ENCODE measurements around the gene ATG9B.
A peak's percentile ranks its signal among the peaks of the same experiment; 100 is the strongest.

The ATG9B gene

DNA sequence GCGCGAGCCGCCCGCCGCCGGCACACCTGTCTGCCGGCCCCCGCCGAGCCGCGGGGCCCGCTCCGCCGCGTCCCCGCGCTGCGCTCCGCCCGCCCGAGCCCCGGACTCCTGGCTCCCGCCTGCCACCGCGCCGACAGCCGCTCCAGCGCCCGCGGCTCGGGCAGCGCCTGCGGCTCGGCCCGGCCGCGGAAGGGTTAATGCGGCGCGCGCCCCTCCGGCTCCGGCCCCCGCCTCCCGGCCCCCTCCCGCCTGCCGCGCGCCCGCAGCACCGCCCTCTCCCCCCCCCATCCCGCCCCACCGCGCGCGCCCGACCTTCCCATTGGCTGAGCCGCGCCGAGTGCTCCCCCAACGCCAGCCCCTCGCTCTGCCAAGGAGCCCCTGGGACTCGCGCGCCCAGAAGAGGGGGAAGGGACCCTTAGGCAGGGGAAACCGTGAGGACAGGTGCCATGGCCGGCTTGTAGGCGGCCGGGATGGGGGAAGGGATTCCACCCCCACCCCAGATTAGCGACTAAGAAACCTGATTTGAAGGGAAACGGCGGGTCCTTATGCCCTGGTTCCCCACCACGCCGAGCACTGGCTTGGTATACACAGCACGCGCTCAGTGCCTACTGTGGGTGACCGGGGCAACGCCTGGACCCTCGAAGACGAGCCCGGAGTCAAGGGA is 46.0 kb downstream of the ATG9B start, which contains the start of gene KCNH2:
TSS of gene KCNH2 (minus strand) at position 196 of the 664 bp plus-strand sequence. CDS start 408 bp downstream, outside the sequence.
- Histone ChIP-seq H3K36me3 (ENCODE audit: control insufficient read depth, low read depth, low read length) (no peaks in the 10 kb centered on the region), H3K9me3 (ENCODE audit: control insufficient read depth, low read depth, low read length) (no peaks in the 10 kb centered on the region), H3K9ac (ENCODE audit: low read length) (no peak within 1 kb of the TSS), H3K4me3 (ENCODE audit: low read length) (peak within 1 kb of the TSS; percentile 75), H3K27me3 (ENCODE audit: control insufficient read depth, insufficient read depth, low read length) (peaks cover 60% of the 10 kb centered on the region), H3K4me1 (ENCODE audit: control insufficient read depth, low read depth, low read length) (peaks cover 42% of the 10 kb centered on the region), H3K27ac (ENCODE audit: low read length) (no peak within 1 kb of the TSS)

DNA sequence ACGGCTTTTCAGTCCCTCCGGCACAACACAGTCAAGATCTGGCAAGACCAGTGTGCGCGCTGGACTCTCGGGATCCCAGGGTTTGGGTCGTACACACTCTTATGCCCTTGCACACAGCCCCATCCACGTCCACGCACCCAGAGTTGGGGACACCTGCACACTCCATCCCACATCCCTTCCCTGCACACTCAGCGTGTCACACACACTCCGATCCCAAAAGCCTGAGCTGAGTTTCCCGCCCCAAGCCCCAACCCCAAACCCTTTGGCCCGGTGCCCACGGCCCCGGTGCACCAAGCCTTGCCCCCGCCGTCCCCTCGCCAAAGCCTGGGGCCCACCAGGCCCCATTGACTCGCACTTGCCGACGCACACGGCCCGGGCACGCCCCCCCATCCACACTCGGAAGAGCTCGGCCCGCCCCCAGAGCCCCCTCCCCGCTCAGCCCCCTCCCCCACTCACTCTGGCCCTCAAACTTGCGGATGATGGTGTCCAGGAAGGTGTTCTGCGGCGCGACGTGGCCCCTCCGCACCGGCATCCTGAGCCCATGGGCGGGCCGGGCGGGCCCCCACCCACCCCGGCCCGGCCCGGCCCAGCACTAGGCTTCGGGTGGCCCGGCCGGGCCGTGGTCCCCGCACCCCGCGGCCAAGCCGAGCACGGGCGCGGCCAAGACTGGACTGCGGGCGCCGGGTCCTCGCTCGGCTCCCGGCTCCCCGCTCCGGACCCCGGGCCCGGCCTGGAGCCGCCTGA is 46.7 kb downstream of the ATG9B start:
- Histone ChIP-seq H3K4me3 (ENCODE audit: low read length) (peak overlapping the region; percentile 59), H3K4me1 (ENCODE audit: control insufficient read depth, low read depth, low read length) (peaks cover 42% of the 10 kb centered on the region)

DNA sequence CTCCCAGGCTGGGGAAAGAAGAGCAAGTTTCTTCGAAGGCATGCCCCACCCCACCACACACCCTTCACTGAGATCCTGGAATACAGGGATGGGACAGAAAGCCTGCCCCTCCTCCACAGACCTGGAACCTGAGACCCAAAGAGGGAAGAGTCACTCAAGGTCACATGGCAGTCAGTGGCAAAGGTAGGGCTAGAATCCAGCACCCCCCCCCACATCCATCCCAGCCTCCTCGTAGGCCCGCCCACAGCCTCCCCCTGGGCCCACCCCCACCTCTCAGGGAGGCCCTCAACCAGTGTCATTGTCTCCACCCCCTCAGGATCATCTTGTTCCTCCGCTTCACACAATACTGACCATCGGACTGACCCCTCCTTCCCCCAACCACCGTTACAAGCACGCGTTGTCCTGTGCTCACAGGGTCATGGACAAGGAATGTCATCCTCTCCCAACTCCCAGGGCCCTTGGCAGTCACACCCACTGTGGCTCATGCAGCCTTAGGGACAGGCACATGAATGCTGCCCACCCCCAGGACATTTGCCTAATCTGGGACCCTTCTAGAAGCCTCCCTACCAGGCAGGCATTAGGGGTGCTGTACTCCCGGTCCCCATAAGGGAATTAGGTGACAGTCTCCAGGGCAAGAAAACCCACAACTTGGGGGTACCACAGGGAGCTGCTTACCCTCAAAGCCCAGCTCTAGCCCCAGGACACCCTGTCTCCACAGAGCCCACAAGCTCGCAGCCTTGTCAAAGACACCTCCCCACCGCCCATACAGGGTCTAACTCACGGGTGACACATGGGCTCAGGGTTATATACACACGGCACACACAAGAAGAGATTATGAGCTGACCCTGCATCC is 47.5 kb downstream of the ATG9B start:
- H3K4me1 ChIP-seq (ENCODE audit: control insufficient read depth, low read depth, low read length) = peaks cover 42% of the 10 kb centered on the region
- no peak overlapping the region for H3K27ac ChIP-seq (ENCODE audit: low read length)
- H3K9me3 ChIP-seq (ENCODE audit: control insufficient read depth, low read depth, low read length) = no peaks in the 10 kb centered on the region
- peak overlapping the region; percentile 59 for H3K4me3 ChIP-seq (ENCODE audit: low read length)
- H3K36me3 ChIP-seq (ENCODE audit: control insufficient read depth, low read depth, low read length) = no peaks in the 10 kb centered on the region
- no peak overlapping the region for H3K9ac ChIP-seq (ENCODE audit: low read length)
- peaks cover 48% of the 10 kb centered on the region for H3K27me3 ChIP-seq (ENCODE audit: control insufficient read depth, insufficient read depth, low read length)

More for the DNA sequence above, 46.7 kb downstream of the ATG9B start:
- Histone ChIP-seq H3K27ac (ENCODE audit: low read length) (no peak overlapping the region), H3K9me3 (ENCODE audit: control insufficient read depth, low read depth, low read length) (no peaks in the 10 kb centered on the region), H3K36me3 (ENCODE audit: control insufficient read depth, low read depth, low read length) (no peaks in the 10 kb centered on the region), H3K9ac (ENCODE audit: low read length) (no peak overlapping the region), H3K27me3 (ENCODE audit: control insufficient read depth, insufficient read depth, low read length) (peaks cover 53% of the 10 kb centered on the region)

DNA sequence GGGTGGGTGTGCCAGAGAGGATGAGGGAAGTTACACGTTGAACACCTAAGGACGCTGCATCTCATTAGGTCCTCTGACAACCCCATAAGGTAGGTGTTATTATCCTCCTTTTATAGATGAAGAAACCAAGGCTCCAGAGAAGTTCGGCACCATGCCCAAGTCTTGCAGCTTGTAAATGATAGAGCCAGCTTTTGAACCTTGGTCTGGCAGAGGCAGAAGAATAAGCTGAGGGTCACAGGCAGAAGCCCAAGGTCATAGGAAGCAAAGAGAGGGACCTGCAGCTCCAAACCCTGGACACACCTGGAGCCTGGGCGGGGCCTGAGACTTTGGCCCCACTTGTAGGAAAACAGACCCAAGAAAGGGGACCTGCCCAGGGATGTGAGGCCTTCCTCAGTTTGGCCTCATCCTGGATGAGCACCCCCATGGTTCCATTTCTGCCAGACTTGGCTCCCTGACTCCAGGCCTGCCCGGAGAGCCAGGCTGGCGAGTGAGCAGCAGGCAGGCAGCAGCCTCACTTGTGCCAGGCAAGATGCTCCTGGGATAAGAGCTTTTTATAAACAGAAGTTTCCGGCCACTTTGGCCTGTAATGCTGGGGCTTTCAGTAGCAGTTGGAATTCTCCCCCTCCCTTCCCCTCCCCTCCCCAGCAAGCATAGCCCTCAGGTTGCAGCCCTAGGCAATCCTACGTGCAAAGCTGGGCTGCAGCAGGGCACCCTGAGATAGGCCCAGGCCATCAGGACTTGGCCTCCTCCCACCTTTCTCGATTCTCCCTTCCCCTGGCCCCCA is 48.6 kb downstream of the ATG9B start:
- H3K9me3 ChIP-seq (ENCODE audit: control insufficient read depth, low read depth, low read length) = no peaks in the 10 kb centered on the region
- H3K27ac ChIP-seq (ENCODE audit: low read length) = no peak overlapping the region
- no peak overlapping the region for H3K9ac ChIP-seq (ENCODE audit: low read length)
- H3K27me3 ChIP-seq (ENCODE audit: control insufficient read depth, insufficient read depth, low read length) = peaks cover 39% of the 10 kb centered on the region
- H3K4me1 ChIP-seq (ENCODE audit: control insufficient read depth, low read depth, low read length) = peaks cover 41% of the 10 kb centered on the region
- H3K4me3 ChIP-seq (ENCODE audit: low read length) = peak overlapping the region; percentile 67
- H3K36me3 ChIP-seq (ENCODE audit: control insufficient read depth, low read depth, low read length) = no peaks in the 10 kb centered on the region

DNA sequence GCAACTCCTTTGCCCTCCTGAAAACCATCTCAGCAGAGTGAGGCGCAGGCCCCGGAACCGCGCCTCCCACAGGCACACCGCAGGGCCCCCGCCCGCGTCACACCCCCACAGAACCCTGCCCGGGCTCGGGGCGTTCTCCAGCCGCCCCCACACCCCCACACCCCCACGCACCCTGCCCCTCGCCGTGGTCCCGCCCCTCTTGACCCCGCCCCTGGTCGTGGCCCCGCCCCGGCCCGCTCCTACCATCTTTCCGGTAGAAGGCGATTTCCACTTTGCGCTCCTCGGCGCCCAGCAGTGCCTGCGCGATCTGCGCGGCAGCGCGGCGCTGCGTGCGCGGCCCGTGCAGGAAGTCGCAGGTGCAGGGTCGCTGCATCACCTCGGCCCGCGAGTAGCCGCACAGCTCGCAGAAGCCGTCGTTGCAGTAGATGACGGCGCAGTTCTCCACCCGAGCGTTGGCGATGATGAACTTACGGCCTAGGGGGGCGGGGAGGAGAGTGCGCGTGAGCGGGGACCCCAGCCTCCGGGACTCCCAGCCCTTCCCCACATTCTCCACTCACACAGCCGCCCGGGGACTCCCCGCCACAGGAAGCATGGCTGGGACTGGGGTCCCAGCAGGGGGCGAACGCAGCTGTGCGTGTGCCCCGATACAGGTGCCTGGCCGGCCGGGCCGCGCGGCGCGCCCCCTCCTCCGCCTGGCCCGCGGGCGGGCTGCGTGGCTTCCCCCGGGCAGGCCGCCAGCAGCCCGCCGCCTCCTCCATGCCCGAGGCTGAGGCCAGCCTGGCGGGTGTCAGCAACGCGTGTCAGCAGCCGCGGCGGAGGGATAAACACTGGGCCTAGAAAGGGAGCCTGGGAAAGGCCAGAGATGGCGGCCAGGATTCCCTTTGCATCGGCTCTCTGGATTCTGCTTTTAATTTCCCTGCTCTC is 49.6 kb downstream of the ATG9B start:
- peak overlapping the region; percentile 67 for H3K4me3 ChIP-seq (ENCODE audit: low read length)
- peaks cover 30% of the 10 kb centered on the region for H3K27me3 ChIP-seq (ENCODE audit: control insufficient read depth, insufficient read depth, low read length)
- no peak overlapping the region for H3K27ac ChIP-seq (ENCODE audit: low read length)
- H3K4me1 ChIP-seq (ENCODE audit: control insufficient read depth, low read depth, low read length) = peaks cover 34% of the 10 kb centered on the region
- H3K9ac ChIP-seq (ENCODE audit: low read length) = no peak overlapping the region
- no peaks in the 10 kb centered on the region for H3K36me3 ChIP-seq (ENCODE audit: control insufficient read depth, low read depth, low read length)
- H3K9me3 ChIP-seq (ENCODE audit: control insufficient read depth, low read depth, low read length) = no peaks in the 10 kb centered on the region

DNA sequence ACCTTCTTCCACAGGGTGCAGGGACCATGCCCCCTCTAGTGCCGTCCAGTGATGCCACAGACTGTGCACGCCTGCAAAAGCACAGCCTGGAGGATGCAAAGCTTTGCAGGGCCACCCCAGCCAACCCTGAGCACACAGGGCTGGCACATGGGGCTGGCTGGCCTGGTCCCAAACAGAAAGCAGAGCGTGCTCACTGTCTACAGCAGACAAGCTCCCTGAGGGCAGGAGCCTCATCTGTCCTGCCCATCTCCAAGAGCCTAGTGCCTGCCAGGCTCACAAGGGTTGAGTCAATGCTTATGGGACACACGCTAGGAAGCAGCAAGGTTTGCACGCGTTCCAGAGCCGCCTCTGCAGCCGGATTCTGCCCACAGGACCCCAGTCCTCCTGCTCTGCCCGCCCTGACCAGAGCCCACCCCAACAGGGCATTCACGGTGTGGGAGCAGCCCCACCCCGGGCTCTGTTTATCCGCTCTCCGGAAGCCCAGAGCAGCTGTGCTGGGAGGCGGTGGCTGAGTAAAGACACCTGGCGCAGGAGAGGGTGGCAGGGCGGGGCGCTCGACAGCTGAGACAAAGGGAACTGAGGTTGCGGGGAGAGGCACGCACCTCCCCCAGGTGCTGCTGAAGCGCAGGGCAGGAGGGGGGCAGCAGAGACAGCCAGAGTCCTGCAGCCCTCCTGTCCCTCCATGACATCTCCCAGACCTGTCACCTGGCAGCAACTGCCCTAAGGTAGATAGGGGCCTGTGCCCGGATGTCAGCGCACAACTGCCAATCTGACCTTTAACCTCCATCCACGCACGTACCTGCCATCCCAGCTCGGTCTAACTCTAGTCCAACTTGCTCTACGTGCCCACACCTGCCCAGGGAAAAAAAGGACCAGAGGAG is 50.5 kb downstream of the ATG9B start:
- H3K9ac ChIP-seq (ENCODE audit: low read length) = no peak overlapping the region

DNA sequence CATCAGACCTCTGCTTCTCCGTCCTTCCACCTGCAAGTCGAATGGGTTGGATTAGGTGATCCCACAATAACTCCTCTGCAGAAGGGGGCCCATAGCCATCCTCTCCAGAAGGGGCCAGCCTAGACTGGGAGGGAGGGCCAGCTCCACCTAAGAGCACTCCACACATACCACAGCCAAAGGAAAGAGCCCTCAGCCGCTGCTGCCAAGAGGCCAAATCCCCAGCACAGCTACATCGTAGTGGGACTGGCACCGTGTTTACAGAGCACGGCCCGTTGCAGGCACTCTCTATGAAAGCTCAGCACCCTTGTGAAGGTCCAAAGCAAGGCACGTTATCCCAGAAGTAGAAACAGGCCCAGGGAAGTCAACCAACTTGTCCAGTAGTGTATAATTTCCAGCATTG is 51.6 kb downstream of the ATG9B start:
- peaks cover 25% of the 10 kb centered on the region for H3K27me3 ChIP-seq (ENCODE audit: control insufficient read depth, insufficient read depth, low read length)
- peaks cover 39% of the 10 kb centered on the region for H3K4me1 ChIP-seq (ENCODE audit: control insufficient read depth, low read depth, low read length)
- no peak overlapping the region for H3K27ac ChIP-seq (ENCODE audit: low read length)
- H3K4me3 ChIP-seq (ENCODE audit: low read length) = no peak overlapping the region
- H3K9me3 ChIP-seq (ENCODE audit: control insufficient read depth, low read depth, low read length) = no peaks in the 10 kb centered on the region
- no peaks in the 10 kb centered on the region for H3K36me3 ChIP-seq (ENCODE audit: control insufficient read depth, low read depth, low read length)
- H3K9ac ChIP-seq (ENCODE audit: low read length) = no peak overlapping the region

More for the DNA sequence above, 50.5 kb downstream of the ATG9B start:
- H3K4me3 ChIP-seq (ENCODE audit: low read length) = peak overlapping the region; percentile 67
- H3K36me3 ChIP-seq (ENCODE audit: control insufficient read depth, low read depth, low read length) = no peaks in the 10 kb centered on the region
- no peak overlapping the region for H3K27ac ChIP-seq (ENCODE audit: low read length)
- H3K27me3 ChIP-seq (ENCODE audit: control insufficient read depth, insufficient read depth, low read length) = peaks cover 25% of the 10 kb centered on the region
- H3K4me1 ChIP-seq (ENCODE audit: control insufficient read depth, low read depth, low read length) = peaks cover 38% of the 10 kb centered on the region
- no peaks in the 10 kb centered on the region for H3K9me3 ChIP-seq (ENCODE audit: control insufficient read depth, low read depth, low read length)

DNA sequence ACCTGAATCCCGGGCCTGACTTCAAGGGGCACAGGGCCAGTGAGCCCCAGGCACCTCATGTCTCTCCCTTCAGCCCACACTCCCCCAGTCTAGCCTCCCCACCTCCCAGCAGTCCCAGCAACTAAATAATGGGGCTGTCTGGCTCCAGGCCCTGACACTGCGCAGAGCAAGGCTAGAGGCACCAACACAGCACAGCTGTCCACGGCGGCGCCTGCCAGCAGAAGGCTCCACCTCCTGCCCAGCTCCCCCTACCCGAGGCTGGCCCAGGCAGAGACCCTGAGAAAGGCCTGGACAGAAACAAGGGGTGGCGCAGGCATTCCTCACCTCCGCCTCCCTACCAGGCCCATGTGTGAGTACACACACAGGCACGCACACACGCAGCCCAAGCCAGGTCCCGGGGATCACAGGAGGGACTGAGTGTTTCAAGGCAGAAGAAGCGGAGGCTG is 52.2 kb downstream of the ATG9B start:
- no peak overlapping the region for H3K27ac ChIP-seq (ENCODE audit: low read length)
- no peaks in the 10 kb centered on the region for H3K9me3 ChIP-seq (ENCODE audit: control insufficient read depth, low read depth, low read length)
- peaks cover 20% of the 10 kb centered on the region for H3K27me3 ChIP-seq (ENCODE audit: control insufficient read depth, insufficient read depth, low read length)
- H3K9ac ChIP-seq (ENCODE audit: low read length) = no peak overlapping the region
- no peaks in the 10 kb centered on the region for H3K36me3 ChIP-seq (ENCODE audit: control insufficient read depth, low read depth, low read length)
- H3K4me3 ChIP-seq (ENCODE audit: low read length) = no peak overlapping the region
- H3K4me1 ChIP-seq (ENCODE audit: control insufficient read depth, low read depth, low read length) = peaks cover 37% of the 10 kb centered on the region

DNA sequence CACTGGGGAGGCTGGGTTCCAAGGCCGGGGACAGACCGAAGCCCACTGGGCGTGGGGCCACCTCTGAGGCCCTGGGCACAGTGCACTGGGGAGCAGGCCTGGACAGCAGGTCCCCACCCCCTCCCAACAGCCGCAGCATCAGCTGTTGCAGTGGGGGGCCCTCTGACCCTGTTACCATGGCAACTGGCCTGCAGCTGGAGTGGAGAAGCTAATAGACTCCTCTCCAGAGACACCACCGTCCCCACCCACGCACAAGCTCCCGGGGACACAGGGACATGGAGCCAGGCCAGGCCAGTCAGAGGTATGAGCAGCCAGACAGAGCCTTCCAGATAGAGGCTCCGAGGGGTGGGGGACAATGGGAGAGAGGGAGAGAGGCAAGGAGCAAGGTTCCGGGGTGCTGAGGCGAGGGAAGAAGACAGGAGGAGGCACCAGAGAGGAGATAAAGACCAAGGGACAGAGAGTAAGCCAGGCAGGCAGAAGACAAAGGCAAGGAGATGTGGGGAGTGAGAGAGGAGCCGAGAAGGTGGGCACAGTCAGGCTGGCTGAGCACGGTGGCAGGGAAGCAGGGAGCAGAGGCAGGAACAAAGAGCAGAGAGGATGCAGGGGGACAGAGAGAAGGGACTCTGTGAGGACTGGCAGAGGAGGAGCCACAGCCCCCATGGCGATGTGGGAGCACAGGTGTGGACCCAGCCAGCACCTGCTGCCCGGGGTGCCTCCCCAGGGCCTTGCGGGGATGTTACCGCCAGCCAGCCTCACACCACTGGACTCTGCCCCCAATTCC is 52.9 kb downstream of the ATG9B start:
- H3K4me1 ChIP-seq (ENCODE audit: control insufficient read depth, low read depth, low read length) = peaks cover 32% of the 10 kb centered on the region
- no peaks in the 10 kb centered on the region for H3K9me3 ChIP-seq (ENCODE audit: control insufficient read depth, low read depth, low read length)
- no peak overlapping the region for H3K4me3 ChIP-seq (ENCODE audit: low read length)
- no peak overlapping the region for H3K9ac ChIP-seq (ENCODE audit: low read length)
- H3K27ac ChIP-seq (ENCODE audit: low read length) = no peak overlapping the region
- no peaks in the 10 kb centered on the region for H3K36me3 ChIP-seq (ENCODE audit: control insufficient read depth, low read depth, low read length)
- H3K27me3 ChIP-seq (ENCODE audit: control insufficient read depth, insufficient read depth, low read length) = peaks cover 14% of the 10 kb centered on the region
